OCI-LY1 (cell line): ENCODE results near the gene ATAD3C.

ENCODE experiments used
- EZH2 ChIP-seq: fragments of 200-600 bp; sonication (generic), shearing (Covaris generic); IDR thresholded peaks from 2 replicates; pipeline ENCODE4 v1.8.0; 2017; ENCODE audit warnings: borderline replicate concordance, mixed run types, mild to moderate bottlenecking, antibody characterized with exemption, low read length, moderate library complexity, mixed read lengths
- TF ChIP-seq, protein P1 (sequence below): fragments of 200-600 bp; sonication (generic), shearing (Covaris generic); IDR thresholded peaks from 2 replicates; pipeline ENCODE4 v1.5.1; 2017; ENCODE audit warnings: mild to moderate bottlenecking, antibody characterized with exemption, low read length, moderate library complexity, mixed read lengths

GRCh38 chr1:1460540-1461130, 11.1 kb downstream of the ATAD3C start:
- no peak for TF ChIP-seq EZH2
- TF ChIP-seq, protein P1, sequence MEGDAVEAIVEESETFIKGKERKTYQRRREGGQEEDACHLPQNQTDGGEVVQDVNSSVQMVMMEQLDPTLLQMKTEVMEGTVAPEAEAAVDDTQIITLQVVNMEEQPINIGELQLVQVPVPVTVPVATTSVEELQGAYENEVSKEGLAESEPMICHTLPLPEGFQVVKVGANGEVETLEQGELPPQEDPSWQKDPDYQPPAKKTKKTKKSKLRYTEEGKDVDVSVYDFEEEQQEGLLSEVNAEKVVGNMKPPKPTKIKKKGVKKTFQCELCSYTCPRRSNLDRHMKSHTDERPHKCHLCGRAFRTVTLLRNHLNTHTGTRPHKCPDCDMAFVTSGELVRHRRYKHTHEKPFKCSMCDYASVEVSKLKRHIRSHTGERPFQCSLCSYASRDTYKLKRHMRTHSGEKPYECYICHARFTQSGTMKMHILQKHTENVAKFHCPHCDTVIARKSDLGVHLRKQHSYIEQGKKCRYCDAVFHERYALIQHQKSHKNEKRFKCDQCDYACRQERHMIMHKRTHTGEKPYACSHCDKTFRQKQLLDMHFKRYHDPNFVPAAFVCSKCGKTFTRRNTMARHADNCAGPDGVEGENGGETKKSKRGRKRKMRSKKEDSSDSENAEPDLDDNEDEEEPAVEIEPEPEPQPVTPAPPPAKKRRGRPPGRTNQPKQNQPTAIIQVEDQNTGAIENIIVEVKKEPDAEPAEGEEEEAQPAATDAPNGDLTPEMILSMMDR: no peak
